Trophoblast cell (in vitro differentiated cells and primary cell): ENCODE results near the gene PLXNA2.

Experiments used
- DNase-seq, 2 donors: peaks; one replicate each; pipeline ENCODE4 v3.0.0-alpha.2; 2016
- H2AFZ ChIP-seq: 2 replicates; pipeline ENCODE4 v1.6.1; 2013; ENCODE audit warnings: low read length, moderate library complexity, mild to moderate bottlenecking; ENCODE audit not compliant: insufficient read depth, poor library complexity
- H2AK5ac ChIP-seq: 2 replicates; pipeline ENCODE4 v1.6.1; 2013; ENCODE audit warnings: mild to moderate bottlenecking, low read length
- H2BK120ac ChIP-seq: 2 replicates; pipeline ENCODE4 v1.6.1; 2013; ENCODE audit warnings: low read length, mild to moderate bottlenecking, moderate library complexity; ENCODE audit not compliant: insufficient read depth, poor library complexity
- H2BK12ac ChIP-seq: 2 replicates; pipeline ENCODE4 v1.6.1; 2013; ENCODE audit warnings: mild to moderate bottlenecking, low read length, moderate library complexity
- H2BK5ac ChIP-seq: 2 replicates; pipeline ENCODE4 v1.6.1; 2013; ENCODE audit warnings: low read length, low read depth, moderate library complexity, mild to moderate bottlenecking; ENCODE audit not compliant: poor library complexity
- H3K14ac ChIP-seq: 2 replicates; pipeline ENCODE4 v1.6.1; 2013; ENCODE audit warnings: mild to moderate bottlenecking, low read length
- H3K18ac ChIP-seq: 2 replicates; pipeline ENCODE4 v1.6.1; 2013; ENCODE audit warnings: mild to moderate bottlenecking, low read length
- H3K23ac ChIP-seq: 2 replicates; pipeline ENCODE4 v1.6.1; 2013; ENCODE audit warnings: low read length
- H3K27ac ChIP-seq: 2 replicates; pipeline ENCODE4 v1.5.1; 2013; ENCODE audit warnings: low read depth, mild to moderate bottlenecking, inconsistent platforms, low read length, moderate library complexity
- H3K27me3 ChIP-seq: 2 replicates; pipeline ENCODE4 v1.6.1; 2013; ENCODE audit warnings: inconsistent platforms, mild to moderate bottlenecking, low read length, moderate library complexity; ENCODE audit not compliant: insufficient read depth
- H3K36me3 ChIP-seq, 2 experiments: 1 replicate in 1 of 2; 2 replicates in 1 of 2; pipeline ENCODE4 v1.6.1; 2013; ENCODE audit warnings: low read length in 2 of 2, mild to moderate bottlenecking in 2 of 2, moderate library complexity in 1 of 2; ENCODE audit not compliant: insufficient read depth in 2 of 2, control insufficient read depth in 1 of 2
- H3K4ac ChIP-seq: 2 replicates; pipeline ENCODE4 v1.6.1; 2013; ENCODE audit warnings: low read depth, mild to moderate bottlenecking, low read length, moderate library complexity
- H3K4me1 ChIP-seq, 2 experiments: 1 replicate in 1 of 2; 2 replicates in 1 of 2; pipeline ENCODE4 v1.6.1; 2013; ENCODE audit warnings: low read length in 2 of 2, mild to moderate bottlenecking in 2 of 2, moderate library complexity in 1 of 2; ENCODE audit not compliant: insufficient read depth in 2 of 2, control insufficient read depth in 1 of 2
- H3K4me2 ChIP-seq: 2 replicates; pipeline ENCODE4 v1.6.1; 2013; ENCODE audit warnings: inconsistent platforms, mild to moderate bottlenecking, low read length, moderate library complexity
- H3K4me3 ChIP-seq: 2 replicates; pipeline ENCODE4 v1.5.1; 2013; ENCODE audit warnings: mild to moderate bottlenecking, low read depth, low read length, inconsistent platforms
- H3K79me1 ChIP-seq: one replicate; pipeline ENCODE4 v1.6.1; 2013; ENCODE audit warnings: low read length
- H3K79me2 ChIP-seq: 2 replicates; pipeline ENCODE4 v1.6.1; 2013; ENCODE audit warnings: low read length, mild to moderate bottlenecking; ENCODE audit not compliant: control insufficient read depth, insufficient read depth, poor library complexity
- H3K9ac ChIP-seq: 2 replicates; pipeline ENCODE4 v1.6.1; 2013; ENCODE audit warnings: mild to moderate bottlenecking, low read length
- H3K9me3 ChIP-seq: 2 replicates; pipeline ENCODE4 v1.6.1; 2013; ENCODE audit warnings: low read depth, mild to moderate bottlenecking, control low read depth, inconsistent platforms, low read length; ENCODE audit not compliant: insufficient read depth
- H4K12ac ChIP-seq: 2 replicates; pipeline ENCODE4 v1.6.1; 2013; ENCODE audit warnings: low read depth, mild to moderate bottlenecking, low read length, moderate library complexity
- H4K8ac ChIP-seq: 2 replicates; pipeline ENCODE4 v1.6.1; 2013; ENCODE audit warnings: low read depth, mild to moderate bottlenecking, low read length, moderate library complexity
- H4K91ac ChIP-seq: one replicate; pipeline ENCODE4 v1.6.1; 2013; ENCODE audit warnings: low read depth, mild to moderate bottlenecking, low read length, moderate library complexity
- WGBS: extraction: QIAGEN DNeasy Blood & Tissue Kit; methylation state at CpG from one replicate; pipeline ENCODE4 v1.1.7; 2013; ENCODE audit warnings: missing lambda C conversion rate; ENCODE audit not compliant: insufficient read length, insufficient coverage; ENCODE audit errors: extremely low coverage; 5-methylcytosine and 5-hydroxymethylcytosine counted together

Gene PLXNA2

DNA sequence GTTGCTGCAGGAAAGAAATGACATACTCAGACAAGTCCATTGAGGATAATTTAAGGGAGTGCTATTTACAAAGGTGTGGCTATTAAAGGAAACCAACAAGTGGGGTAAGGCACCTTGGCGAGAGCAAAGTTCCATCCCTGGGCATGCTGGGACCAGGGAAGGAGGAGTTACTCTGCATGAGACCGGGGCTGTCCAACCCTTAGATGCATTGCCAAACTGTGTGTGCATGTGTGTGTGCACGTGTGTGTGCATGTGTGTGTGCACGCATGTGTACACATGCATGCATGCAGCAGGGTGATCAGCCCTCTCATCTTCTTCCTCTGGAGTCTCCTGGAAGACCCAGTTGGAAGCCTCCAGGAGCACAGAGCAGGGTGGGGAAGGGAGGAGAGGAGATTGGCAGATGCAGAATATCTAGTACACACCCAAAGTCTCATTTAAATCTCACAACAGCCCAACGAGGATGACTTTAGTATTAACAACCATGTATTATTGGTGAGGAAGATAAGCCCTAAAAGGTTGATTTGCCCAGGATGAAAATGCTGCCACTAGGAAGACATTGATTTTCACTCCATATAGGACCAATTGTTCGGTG lies 261.0 kb downstream of the PLXNA2 start:
- H3K23ac ChIP-seq: peak overlapping the region; percentile 98
- no CpG with 5 or more reads among the region's 6 CpGs for WGBS
- H3K79me1 ChIP-seq: no peaks in the 10 kb centered on the region
- H2BK12ac ChIP-seq: no peak overlapping the region
- peaks cover 3% of the 10 kb centered on the region for H3K27me3 ChIP-seq
- no peak overlapping the region for H3K4ac ChIP-seq
- H3K79me2 ChIP-seq: no peaks in the 10 kb centered on the region
- H3K4me3 ChIP-seq: no peak overlapping the region
- H4K8ac ChIP-seq: no peak overlapping the region
- H4K12ac ChIP-seq: no peak overlapping the region
- H2BK5ac ChIP-seq: no peak overlapping the region
- no peak overlapping the region for H3K14ac ChIP-seq
- H2AK5ac ChIP-seq: no peak overlapping the region
- H2BK120ac ChIP-seq: no peak overlapping the region
- H2AFZ ChIP-seq: no peak overlapping the region
- no peak overlapping the region for H3K9ac ChIP-seq
- no peaks in the 10 kb centered on the region for H3K4me1 ChIP-seq
- no peaks in the 10 kb centered on the region for H3K36me3 ChIP-seq
- no peak overlapping the region for H3K27ac ChIP-seq
- peaks cover 3% of the 10 kb centered on the region for H3K9me3 ChIP-seq
- H4K91ac ChIP-seq: no peak overlapping the region
- no peak overlapping the region for H3K18ac ChIP-seq
- no peak for DNase-seq
- H3K4me2 ChIP-seq: no peak overlapping the region

DNA sequence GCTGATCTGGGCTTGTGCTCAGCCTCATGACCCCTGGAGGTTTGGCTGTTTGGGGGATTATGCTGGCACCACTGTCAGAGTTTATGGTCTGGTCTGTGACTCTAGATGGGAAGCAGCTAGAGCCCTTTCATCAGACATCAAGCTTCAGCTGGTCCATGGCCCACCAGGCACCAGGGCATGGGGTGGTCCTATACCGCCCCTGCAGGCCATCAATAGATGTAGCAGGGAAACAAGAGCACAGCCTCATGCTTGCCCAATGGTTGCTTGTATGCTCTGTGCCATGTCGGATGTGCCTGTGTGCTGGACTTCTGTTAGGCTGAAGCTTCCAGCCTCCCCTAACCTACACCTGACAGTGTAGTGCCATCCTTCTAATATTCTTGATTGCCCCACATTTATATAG lies 262.2 kb downstream of the PLXNA2 start:
- Histone ChIP-seq H2BK5ac (no peak overlapping the region), H3K18ac (no peak overlapping the region), H2BK120ac (no peak overlapping the region), H4K8ac (no peak overlapping the region), H3K79me2 (no peaks in the 10 kb centered on the region), H4K12ac (no peak overlapping the region), H3K4me3 (no peak overlapping the region), H2AK5ac (no peak overlapping the region), H4K91ac (no peak overlapping the region), H3K27ac (no peak overlapping the region), H3K4me1 (no peaks in the 10 kb centered on the region), H3K4me2 (no peak overlapping the region), H3K9ac (no peak overlapping the region), H2AFZ (no peak overlapping the region), H3K4ac (no peak overlapping the region), H3K36me3 (no peaks in the 10 kb centered on the region), H3K14ac (no peak overlapping the region), H2BK12ac (no peak overlapping the region), H3K9me3 (peaks cover 3% of the 10 kb centered on the region), H3K23ac (no peak overlapping the region), H3K79me1 (no peaks in the 10 kb centered on the region), H3K27me3 (peaks cover 3% of the 10 kb centered on the region)
- DNase-seq: peak in 1 of 2 donors; percentile 9
- no CpG with 5 or more reads among the region's 2 CpGs for WGBS

DNA sequence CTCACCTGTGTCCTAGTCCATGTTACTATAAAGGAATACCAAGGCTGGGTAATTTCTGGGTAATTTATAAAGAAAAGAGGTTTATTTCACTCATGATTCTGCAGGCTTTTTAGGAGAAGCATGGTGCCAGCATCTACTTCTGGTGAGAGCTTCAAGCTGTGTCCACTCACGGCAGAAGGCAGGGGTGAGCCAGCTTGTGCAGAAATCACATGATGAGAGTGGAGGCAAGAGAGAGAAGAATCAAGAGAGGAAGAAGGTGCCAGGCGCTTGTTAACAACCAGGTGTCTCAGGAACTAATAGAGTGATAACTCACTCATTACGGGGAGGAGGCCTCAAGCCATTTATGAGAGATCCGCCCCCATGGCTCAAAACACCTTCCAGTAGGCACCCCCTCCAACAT lies 265.7 kb downstream of the PLXNA2 start:
- Histone ChIP-seq H3K9ac (no peak overlapping the region), H3K4me2 (no peak overlapping the region), H3K79me2 (no peaks in the 10 kb centered on the region), H3K79me1 (no peaks in the 10 kb centered on the region), H2BK5ac (no peak overlapping the region), H2AK5ac (no peak overlapping the region), H3K4me1 (no peaks in the 10 kb centered on the region), H2AFZ (no peak overlapping the region), H3K27ac (no peak overlapping the region), H3K4me3 (no peak overlapping the region), H4K91ac (no peak overlapping the region), H3K27me3 (peaks cover 3% of the 10 kb centered on the region), H3K23ac (no peak overlapping the region), H3K9me3 (peaks cover 3% of the 10 kb centered on the region), H3K14ac (no peak overlapping the region), H2BK12ac (no peak overlapping the region), H2BK120ac (no peak overlapping the region), H3K36me3 (no peaks in the 10 kb centered on the region), H3K4ac (no peak overlapping the region), H4K8ac (no peak overlapping the region), H4K12ac (no peak overlapping the region), H3K18ac (no peak overlapping the region)
- no peak for DNase-seq
- no CpG with 5 or more reads among the region's 4 CpGs for WGBS

DNA sequence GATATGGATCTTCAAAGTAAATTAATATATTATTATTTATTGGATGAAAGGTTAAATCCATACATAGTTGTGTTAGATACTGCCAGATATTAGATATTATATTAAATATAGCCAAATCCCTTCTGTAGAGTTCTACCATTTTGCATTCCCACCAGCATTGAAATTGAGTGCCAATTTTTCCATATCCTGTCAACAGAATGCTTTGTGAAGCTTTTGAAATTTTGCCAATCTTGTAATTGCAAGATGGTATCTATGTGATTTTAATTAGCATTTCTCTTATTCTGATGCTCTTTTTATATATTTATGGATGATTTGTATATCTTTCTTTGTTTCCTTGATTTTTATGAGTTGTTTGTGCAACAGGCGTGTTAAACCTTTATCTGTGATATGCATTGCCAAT lies 266.3 kb downstream of the PLXNA2 start:
- H2BK5ac ChIP-seq: no peak overlapping the region
- H3K79me1 ChIP-seq: no peaks in the 10 kb centered on the region
- H4K8ac ChIP-seq: no peak overlapping the region
- H2AK5ac ChIP-seq: no peak overlapping the region
- H3K27me3 ChIP-seq: peaks cover 3% of the 10 kb centered on the region
- no peak overlapping the region for H2AFZ ChIP-seq
- H3K18ac ChIP-seq: no peak overlapping the region
- no peak overlapping the region for H2BK120ac ChIP-seq
- H3K14ac ChIP-seq: no peak overlapping the region
- H4K91ac ChIP-seq: no peak overlapping the region
- no peaks in the 10 kb centered on the region for H3K4me1 ChIP-seq
- no peak overlapping the region for H3K9ac ChIP-seq
- WGBS: no CpG with 5 or more reads among the region's 1 CpG
- no peak overlapping the region for H3K4ac ChIP-seq
- no peak overlapping the region for H2BK12ac ChIP-seq
- H3K4me2 ChIP-seq: no peak overlapping the region
- no peak overlapping the region for H3K27ac ChIP-seq
- H3K9me3 ChIP-seq: no peaks in the 10 kb centered on the region
- H3K36me3 ChIP-seq: no peaks in the 10 kb centered on the region
- H3K4me3 ChIP-seq: no peak overlapping the region
- DNase-seq: no peak
- no peak overlapping the region for H4K12ac ChIP-seq
- no peak overlapping the region for H3K23ac ChIP-seq
- H3K79me2 ChIP-seq: no peaks in the 10 kb centered on the region
